H1 (cell line): ENCODE measurements around the gene OLFM1. TPM values are rescaled to one million over a fixed set of nuclear protein-coding genes. Genes with fewer than 3 reads are reported as not detected.

Experiments used
- CTCF ChIA-PET: fragments of 300-600 bp; sonication (Branson Sonifier 250); formaldehyde crosslinking; loops from one replicate; lab custom pipeline; 2021; ENCODE audit not compliant: partially characterized antibody; lab: Charles Lee
- POLR2A ChIA-PET: fragments of 300-600 bp; sonication (Branson Sonifier 250); formaldehyde crosslinking; loops from one replicate; lab custom pipeline; 2021; ENCODE audit warnings: inconsistent platforms; ENCODE audit not compliant: partially characterized antibody; lab: Charles Lee
- DNase-seq, 2 experiments: peaks; one replicate each; pipeline versions ENCODE4 v3.0.0 to v3.0.0-alpha.2; 2010 to 2022; ENCODE audit warnings: low spot score in 2 of 2, low read depth in 1 of 2, mixed read lengths in 1 of 2
- FAIRE-seq: peaks from 2 replicates; lab custom pipeline; 2011; peaks lifted over from hg19 to GRCh38; lab: Jason Lieb, UNC
- H2AFZ ChIP-seq: 2 replicates; pipeline ENCODE4 v1.8.1; 2012; ENCODE audit warnings: low read length, inconsistent platforms
- H2AK5ac ChIP-seq: 2 replicates; pipeline ENCODE4 v1.6.1; 2013; ENCODE audit warnings: low read depth, low read length
- H2BK120ac ChIP-seq: replicated peaks from 2 replicates; pipeline ENCODE3; 2013; ENCODE audit warnings: low read depth, low read length, inconsistent platforms
- H2BK12ac ChIP-seq: 2 replicates; pipeline ENCODE4 v1.6.1; 2013; ENCODE audit warnings: low read depth, low read length
- H2BK15ac ChIP-seq: 2 replicates; pipeline ENCODE4 v1.6.1; 2013; ENCODE audit warnings: low read length
- H2BK20ac ChIP-seq: 2 replicates; pipeline ENCODE4 v1.6.1; 2013; ENCODE audit warnings: low read length
- H2BK5ac ChIP-seq: 2 replicates; pipeline ENCODE4 v1.6.1; 2013; ENCODE audit warnings: low read depth, low read length
- H3K14ac ChIP-seq: 2 replicates; pipeline ENCODE4 v1.6.1; 2013; ENCODE audit warnings: inconsistent platforms; ENCODE audit not compliant: insufficient read length
- H3K18ac ChIP-seq: 2 replicates; pipeline ENCODE4 v1.6.1; 2013; ENCODE audit warnings: low read length; ENCODE audit errors: extremely low read depth
- H3K23ac ChIP-seq: 2 replicates; pipeline ENCODE4 v1.6.1; 2013; ENCODE audit warnings: inconsistent platforms; ENCODE audit not compliant: insufficient read length
- H3K23me2 ChIP-seq: 2 replicates; pipeline ENCODE4 v1.6.1; 2013; ENCODE audit warnings: low read depth, low read length
- H3K27ac ChIP-seq: 2 replicates; pipeline ENCODE4 v1.6.1; 2011; ENCODE audit warnings: low read depth, low read length, inconsistent platforms
- H3K27me3 ChIP-seq, 4 experiments: replicated peaks in 1 of 4; 1 replicate in 1 of 4; 2 replicates in 3 of 4; pipeline versions ENCODE4 v1.6.1 to v1.8.1; 2011 to 2013; ENCODE audit warnings: low read length in 3 of 4, mild to moderate bottlenecking in 3 of 4, inconsistent platforms in 2 of 4, mixed read lengths in 2 of 4, moderate library complexity in 1 of 4; ENCODE audit not compliant: control insufficient read depth in 3 of 4, insufficient read depth in 3 of 4; ENCODE audit errors: extremely low read depth in 1 of 4
- H3K36me3 ChIP-seq, 4 experiments: 2 replicates each; pipeline versions ENCODE4 v1.6.1 to v1.8.1; 2011 to 2013; ENCODE audit warnings: mild to moderate bottlenecking in 4 of 4, low read length in 3 of 4, moderate library complexity in 2 of 4, control low read depth in 1 of 4, inconsistent platforms in 1 of 4; ENCODE audit not compliant: insufficient read depth in 4 of 4, control insufficient read depth in 2 of 4
- H3K4ac ChIP-seq: replicated peaks from 2 replicates; pipeline ENCODE3; 2013; ENCODE audit warnings: low read length, low read depth, mixed read lengths, inconsistent platforms; ENCODE audit not compliant: insufficient read length
- H3K4me1 ChIP-seq, 4 experiments: replicated peaks in 1 of 4; 1 replicate in 1 of 4; 2 replicates in 3 of 4; pipeline versions ENCODE4 v1.6.1 to v1.8.1; 2011 to 2013; ENCODE audit warnings: low read length in 3 of 4, inconsistent platforms in 2 of 4, mixed read lengths in 1 of 4; ENCODE audit not compliant: insufficient read depth in 4 of 4, control insufficient read depth in 3 of 4
- H3K4me2 ChIP-seq, 2 experiments: 2 replicates each; pipeline versions ENCODE4 v1.6.1 to v1.8.1; 2011 to 2013; ENCODE audit warnings: low read depth in 2 of 2, low read length in 2 of 2, control low read depth in 1 of 2, inconsistent platforms in 1 of 2, mild to moderate bottlenecking in 1 of 2; ENCODE audit not compliant: insufficient read depth in 1 of 2
- H3K4me3 ChIP-seq, 4 experiments: fragments of 200-600, 300-600 bp in 1 of 4; sonication (generic), shearing (Covaris generic), sonication (Bioruptor Twin) in 1 of 4; 2 replicates each; pipeline versions ENCODE4 v1.5.1 to v1.8.1; 2011 to 2016; ENCODE audit warnings: low read length in 4 of 4, low read depth in 3 of 4, control low read depth in 2 of 4, inconsistent platforms in 2 of 4, mild to moderate bottlenecking in 2 of 4, mixed read lengths in 1 of 4, moderate library complexity in 1 of 4; ENCODE audit not compliant: insufficient read depth in 2 of 4; ENCODE audit errors: extremely low read depth in 1 of 4
- H3K56ac ChIP-seq: replicated peaks from 2 replicates; pipeline ENCODE3; 2013; ENCODE audit warnings: low read depth, mild to moderate bottlenecking, mixed read lengths, low read length, inconsistent platforms; ENCODE audit not compliant: insufficient read length
- H3K79me1 ChIP-seq: 2 replicates; pipeline ENCODE4 v1.6.1; 2013; ENCODE audit warnings: low read depth, low read length, control low read depth
- H3K79me2 ChIP-seq, 2 experiments: 2 replicates each; pipeline versions ENCODE4 v1.6.1 to v1.8.1; 2012 to 2013; ENCODE audit warnings: low read length in 2 of 2, mild to moderate bottlenecking in 2 of 2, inconsistent platforms in 1 of 2; ENCODE audit not compliant: insufficient read depth in 2 of 2, control insufficient read depth in 1 of 2
- H3K9ac ChIP-seq, 4 experiments: replicated peaks in 1 of 4; 1 replicate in 1 of 4; 2 replicates in 3 of 4; pipeline versions ENCODE4 v1.6.1 to v1.8.1; 2011 to 2013; ENCODE audit warnings: low read depth in 3 of 4, low read length in 3 of 4, control low read depth in 2 of 4, mild to moderate bottlenecking in 2 of 4, moderate library complexity in 2 of 4, inconsistent platforms in 1 of 4; ENCODE audit errors: extremely low read depth in 1 of 4
- H3K9me3 ChIP-seq, 2 experiments: 2 replicates each; pipeline versions ENCODE4 v1.6.1 to v1.8.1; 2012 to 2013; ENCODE audit warnings: mild to moderate bottlenecking in 2 of 2, moderate library complexity in 2 of 2, control low read depth in 1 of 2, inconsistent platforms in 1 of 2, low read depth in 1 of 2, low read length in 1 of 2, mixed read lengths in 1 of 2; ENCODE audit not compliant: insufficient read depth in 2 of 2
- H4K20me1 ChIP-seq, 2 experiments: replicated peaks in 1 of 2; 2 replicates each; pipeline versions ENCODE3 to v1.8.1; 2011 to 2013; ENCODE audit warnings: inconsistent platforms in 2 of 2, low read length in 2 of 2, mild to moderate bottlenecking in 1 of 2; ENCODE audit not compliant: insufficient read depth in 2 of 2, control insufficient read depth in 1 of 2
- H4K5ac ChIP-seq: 2 replicates; pipeline ENCODE4 v1.6.1; 2013; ENCODE audit warnings: low read length, low read depth, mixed read lengths, inconsistent platforms; ENCODE audit not compliant: insufficient read length
- H4K8ac ChIP-seq: 2 replicates; pipeline ENCODE4 v1.8.0; 2013; ENCODE audit warnings: mild to moderate bottlenecking, moderate library complexity, low read length, inconsistent platforms; ENCODE audit not compliant: insufficient read depth; ENCODE audit errors: extremely low read depth
- H4K91ac ChIP-seq: replicated peaks from 2 replicates; pipeline ENCODE3; 2013; ENCODE audit warnings: low read length, mixed read lengths, inconsistent platforms; ENCODE audit not compliant: insufficient read length
- ASH2L ChIP-seq: fragments of 200-600, 300-600 bp; sonication (generic); IDR thresholded peaks from one replicate; pipeline ENCODE4 v1.7.1; 2017; ENCODE audit warnings: low read length
- ATF2 ChIP-seq: IDR thresholded peaks from 2 replicates; pipeline ENCODE4 v1.6.1; 2012; ENCODE audit warnings: low read length, inconsistent platforms
- BCL11A ChIP-seq, 2 experiments: IDR thresholded peaks; one replicate each; pipeline ENCODE4 v1.6.1; 2011; ENCODE audit warnings: low read depth in 2 of 2, low read length in 2 of 2, mild to moderate bottlenecking in 2 of 2
- CEBPB ChIP-seq: IDR thresholded peaks from 2 replicates; pipeline ENCODE4 v1.6.1; 2012; ENCODE audit warnings: low read depth, low read length
- EZH2 ChIP-seq: fragments of 200-600 bp; sonication (generic); IDR thresholded peaks from 2 replicates; pipeline ENCODE4 v1.7.1; 2012; ENCODE audit warnings: low read depth, mild to moderate bottlenecking, moderate library complexity, low read length, inconsistent platforms; ENCODE audit not compliant: severe bottlenecking
- HDAC6 ChIP-seq: IDR thresholded peaks from one replicate; pipeline ENCODE4 v1.7.1; 2012; ENCODE audit warnings: low read depth, mild to moderate bottlenecking, inconsistent platforms, low read length, moderate library complexity
- KDM5A ChIP-seq: fragments of 200-600 bp; IDR thresholded peaks from 2 replicates; pipeline ENCODE4 v1.7.1; 2012; ENCODE audit warnings: mild to moderate bottlenecking, low read length, inconsistent platforms, mixed read lengths
- MAFK ChIP-seq: IDR thresholded peaks from 2 replicates; pipeline ENCODE4 v1.6.1; 2012; ENCODE audit warnings: low read depth, mild to moderate bottlenecking, improper control_type of control experiment, low read length
- POU5F1 ChIP-seq: IDR thresholded peaks from 2 replicates; pipeline ENCODE4 v1.6.1; 2011; ENCODE audit warnings: low read depth, mild to moderate bottlenecking, low read length, moderate library complexity
- RBBP5 ChIP-seq: IDR thresholded peaks from 2 replicates; pipeline ENCODE4 v1.7.1; 2012; ENCODE audit warnings: low read depth, mild to moderate bottlenecking, inconsistent platforms, low read length, moderate library complexity, borderline replicate concordance
- SP4 ChIP-seq: IDR thresholded peaks from 2 replicates; pipeline ENCODE4 v1.6.1; 2012; ENCODE audit warnings: low read length, inconsistent platforms
- TAF1 ChIP-seq: IDR thresholded peaks from 2 replicates; pipeline ENCODE4 v1.6.1; 2011; ENCODE audit warnings: mild to moderate bottlenecking, low read depth, low read length
- TAF7 ChIP-seq: optimal IDR thresholded peaks from 2 replicates; pipeline ENCODE3; 2011; ENCODE audit warnings: low read depth, mild to moderate bottlenecking, inconsistent platforms, low read length, moderate library complexity, borderline replicate concordance
- TEAD4 ChIP-seq: IDR thresholded peaks from 2 replicates; pipeline ENCODE4 v1.6.1; 2012; ENCODE audit warnings: low read depth, low read length, inconsistent platforms, mixed read lengths
- WGBS, 2 experiments: shearing (Covaris generic) in 1 of 2; methylation state at CpG; one replicate each; pipeline versions ENCODE4 v1.1.6 to v1.1.7; 2013 to 2015; ENCODE audit warnings: low lambda C conversion rate in 2 of 2, mixed read lengths in 2 of 2, inconsistent platforms in 1 of 2, low coverage in 1 of 2, missing lambda C conversion rate in 1 of 2; ENCODE audit not compliant: insufficient replicate concordance in 2 of 2, insufficient coverage in 1 of 2, insufficient read length in 1 of 2; ENCODE audit errors: extremely low coverage in 1 of 2, missing lambda C conversion rate in 1 of 2; 5-methylcytosine and 5-hydroxymethylcytosine counted together
- polyA plus RNA-seq, 7 experiments: library from polyadenylated mRNA; depleted of rRNA in 3 of 7; stranded (reverse) in 5 of 7; unstranded in 2 of 7; fragments of >200 nt in 5 of 7; fragments of 200-250 nt in 2 of 7; gene quantifications; 1 replicate in 5 of 7; 2 replicates in 1 of 7; 4 replicates in 1 of 7; pipeline versions ENCODE4 v1.2.1 to v1.2.3, GENCODE V29; 2011 to 2013; ENCODE audit warnings: missing spikeins in 2 of 7, mixed read lengths in 2 of 7
- total RNA-seq: library from RNA; stranded (reverse); fragmentation: NEBNext Ultra II Directional; extraction: Animal tissue kit (Norgen Biotek cat#: 25700); gene quantifications from 2 replicates; pipeline ENCODE4 v1.2.1, GENCODE V29; 2021

Gene OLFM1
- total and polyA plus RNA-seq, 2 of the 8 experiments (the other 6 are each of a cell fraction or from before 2014, with no cell fraction given): 53.0 to 53.4 TPM

- Histone ChIP-seq H2BK15ac (no peak overlapping the region), H4K8ac (no peak overlapping the region), H2BK20ac (no peak overlapping the region), H3K4me1 (no peaks in the 10 kb centered on the region; a peak in 2 of 7 replicates), H2AFZ (no peak overlapping the region), H3K9me3 (no peaks in the 10 kb centered on the region), H3K23me2 (no peaks in the 10 kb centered on the region), H3K18ac (no peak overlapping the region), H3K4me3 (no peak overlapping the region), H2BK120ac (no peak overlapping the region), H3K27me3 (no peaks in the 10 kb centered on the region), H4K5ac (no peak overlapping the region), H3K56ac (no peak overlapping the region), H3K23ac (no peak overlapping the region), H3K79me2 (no peaks in the 10 kb centered on the region), H3K4ac (no peak overlapping the region), H4K20me1 (peaks cover 0 to 5% of the 10 kb centered on the region in 2 experiments), H3K27ac (no peak overlapping the region), H2AK5ac (no peak overlapping the region), H4K91ac (no peak overlapping the region), H3K36me3 (peaks cover 0 to 28% (median 15%) of the 10 kb centered on the region in 4 experiments; a peak in 5 of 8 replicates), H3K79me1 (no peaks in the 10 kb centered on the region), H3K9ac (no peak overlapping the region), H2BK5ac (no peak overlapping the region), H3K4me2 (no peak overlapping the region), H2BK12ac (no peak overlapping the region), H3K14ac (no peak overlapping the region)
- no peak for DNase-seq
- POLR2A ChIA-PET: no interaction called here
- WGBS, 2 experiments: 91% methylated on average over 4 of the region's 5 CpGs; no CpG with 5 or more reads in 1 of the 2 experiments
- no peak for FAIRE-seq
- CTCF ChIA-PET: interaction anchor here (1.2 kb wide), 1 partner anchor 313 kb away, joined by 3 read pairs; no protein-coding TSS in a partner anchor
- no peak for TF ChIP-seq EZH2
- no peak for TF ChIP-seq TAF7
- TF ChIP-seq POU5F1: no peak
- TF ChIP-seq MAFK: no peak
- TF ChIP-seq CEBPB: no peak
- no peak for TF ChIP-seq TAF1
- no peak for TF ChIP-seq SP4
- TF ChIP-seq RBBP5: no peak
- no peak for TF ChIP-seq ASH2L
- no peak for TF ChIP-seq ATF2
- TF ChIP-seq HDAC6: no peak
- TF ChIP-seq TEAD4: no peak
- TF ChIP-seq KDM5A: no peak
- no peak for TF ChIP-seq BCL11A (IDR thresholded peaks at IDR 0.05; ENCODE audit: low read depth in 2 of 2, low read length in 2 of 2)
Observed at GRCh38 chr9:135099574-135099973, 12.1 kb downstream of the OLFM1 start.
